PC-3 (cell line): ENCODE results near the gene PRM3. TPM values are rescaled to one million over a fixed set of nuclear protein-coding genes. Genes with fewer than 3 reads are reported as not detected.
"Not testable (repeated sequence)": the region's sequence is repeated elsewhere in the genome, so short reads cannot be mapped to it uniquely, and the experiment has no call there.

Experiments used
- ATAC-seq: fragments of 200-7000 bp; cut with Tn5 transposase; 2 replicates; pipeline ENCODE4 v1.9.1; 2020; ENCODE audit warnings: mild to moderate bottlenecking, moderate library complexity
- BruUV-seq: library from RNA; stranded (reverse); fragments of 400-500 nt; replicated peaks from 2 replicates; lab custom pipeline; 2021; lab: Mats Ljungman, UMichigan
- CTCF ChIA-PET: fragments of 300-600 bp; sonication (Branson Sonifier 250); formaldehyde crosslinking; loops from one replicate; lab custom pipeline; 2022; ENCODE audit warnings: antibody characterized with exemption; lab: Charles Lee
- POLR2A ChIA-PET: fragments of 300-600 bp; sonication (Branson Sonifier 250); formaldehyde crosslinking; loops from one replicate; lab custom pipeline; 2022; ENCODE audit warnings: antibody characterized with exemption; ENCODE audit not compliant: unreplicated experiment; lab: Charles Lee
- DNase-seq: peaks from one replicate; pipeline ENCODE4 v3.0.0-alpha.2; 2015
- H2AFZ ChIP-seq: fragments of 300-600 bp; sonication (generic); 2 replicates; pipeline ENCODE4 v1.6.0; 2016; ENCODE audit warnings: antibody characterized with exemption, low read length
- H3F3A ChIP-seq: fragments of 300-600 bp; sonication (generic); one replicate; pipeline ENCODE4 v1.6.0; 2017; ENCODE audit warnings: antibody characterized with exemption, low read length, control low read depth, mild to moderate bottlenecking; ENCODE audit not compliant: unreplicated experiment
- H3K27ac ChIP-seq: fragments of 300-600 bp; sonication (generic); 2 replicates; pipeline ENCODE4 v1.5.1; 2016; ENCODE audit warnings: mild to moderate bottlenecking, low read length
- H3K27me3 ChIP-seq: fragments of 300-600 bp; sonication (generic); 2 replicates; pipeline ENCODE4 v1.6.1; 2016; ENCODE audit warnings: low read length, mixed read lengths
- H3K36me3 ChIP-seq: fragments of 300-600 bp; sonication (generic); 2 replicates; pipeline ENCODE4 v1.6.1; 2016; ENCODE audit warnings: low read depth, mixed run types, low read length, mixed read lengths
- H3K4me1 ChIP-seq: fragments of 300-600 bp; sonication (generic); 2 replicates; pipeline ENCODE4 v1.5.1; 2016; ENCODE audit warnings: low read length; ENCODE audit not compliant: insufficient read depth
- H3K4me2 ChIP-seq: fragments of 300-600 bp; sonication (generic); 2 replicates; pipeline ENCODE4 v1.6.0; 2016; ENCODE audit warnings: low read length
- H3K4me3 ChIP-seq: fragments of 300-600 bp; sonication (generic); 2 replicates; pipeline ENCODE4 v1.5.1; 2016; ENCODE audit warnings: mild to moderate bottlenecking, low read length, mixed read lengths
- H3K79me2 ChIP-seq: fragments of 300-600 bp; sonication (generic); 2 replicates; pipeline ENCODE4 v1.6.1; 2017; ENCODE audit warnings: low read length, mixed read lengths
- H3K9ac ChIP-seq: fragments of 300-600 bp; sonication (generic); 2 replicates; pipeline ENCODE4 v1.6.0; 2016; ENCODE audit warnings: mild to moderate bottlenecking, low read length
- H3K9me2 ChIP-seq: fragments of 300-600 bp; sonication (generic); replicated peaks from 2 replicates; pipeline ENCODE4 v1.6.1; 2016; ENCODE audit warnings: mixed run types, low read length, mixed read lengths
- H3K9me3 ChIP-seq: fragments of 300-600 bp; sonication (generic); 2 replicates; pipeline ENCODE4 v1.6.1; 2016; ENCODE audit warnings: low read length, mixed read lengths
- H4K20me1 ChIP-seq: fragments of 300-600 bp; sonication (generic); 2 replicates; pipeline ENCODE4 v1.6.1; 2016; ENCODE audit warnings: low read length, mixed read lengths
- CTCF ChIP-seq: fragments of 300-600 bp; sonication (generic); conservative IDR thresholded peaks from 2 replicates; pipeline ENCODE4 v1.5.1; 2017; ENCODE audit warnings: antibody characterized with exemption, low read depth, mild to moderate bottlenecking, low read length
- EZH2 ChIP-seq: fragments of 300-600 bp; sonication (generic); IDR thresholded peaks from one replicate; pipeline ENCODE4 v1.6.1; 2017; ENCODE audit warnings: antibody characterized with exemption, mild to moderate bottlenecking, low read length; ENCODE audit not compliant: unreplicated experiment
- EZH2phosphoT487 ChIP-seq: fragments of 300-600 bp; sonication (generic); IDR thresholded peaks from 2 replicates; pipeline ENCODE4 v1.6.1; 2018; ENCODE audit warnings: mild to moderate bottlenecking, antibody characterized with exemption, low read length, borderline replicate concordance
- intact Hi-C: fragments of 100-400 bp; cut with micrococcal nuclease; formaldehyde crosslinking; loops from 2 replicates; pipeline ENCODE4 v1.9.0; 2023
- total RNA-seq: library from RNA; depleted of rRNA; stranded (reverse); fragments of >200 nt; gene quantifications from 2 replicates; pipeline ENCODE4 v1.2.3, GENCODE V29; 2014

Gene PRM3
- total RNA-seq, 1 experiment from 2014 or later, result not detected

DNA sequence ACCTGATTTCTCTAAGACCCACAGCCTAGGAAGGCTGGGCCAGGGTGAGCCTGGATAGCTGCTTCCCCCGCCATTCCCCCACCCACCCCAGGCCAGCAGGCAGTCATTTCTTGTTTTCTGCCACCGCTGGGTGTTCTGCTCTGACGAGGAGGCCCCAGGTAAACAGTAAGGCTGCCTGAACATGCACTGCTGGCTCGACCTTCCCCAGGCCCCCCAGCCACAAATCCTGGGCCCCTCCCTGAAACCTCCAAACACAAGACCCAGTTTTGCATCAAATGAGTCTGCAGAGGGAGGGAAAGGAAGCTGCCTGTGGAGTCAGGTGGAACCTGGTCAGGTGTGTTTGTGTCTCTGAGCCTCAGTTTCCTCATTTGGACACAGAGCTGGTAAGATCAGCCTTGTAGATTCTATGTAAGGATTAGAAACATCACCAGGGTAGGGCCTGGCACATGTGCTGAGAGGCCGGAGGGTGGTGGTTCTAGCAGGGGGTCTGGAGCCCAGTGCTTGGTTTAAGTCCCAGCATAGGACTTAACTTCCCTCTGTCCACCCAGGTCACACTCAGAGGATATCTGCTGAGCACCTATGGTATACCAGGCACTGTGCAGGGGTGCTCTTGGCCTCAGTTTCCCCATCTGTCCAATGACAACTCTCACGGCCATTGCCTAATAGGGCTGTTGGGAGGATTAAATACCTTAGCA is 26.6 kb upstream of the PRM3 start:
- CTCF ChIA-PET, result no interaction called here
- ATAC-seq (no peak), DNase-seq (no peak)
- Histone ChIP-seq H3K4me1 (no peaks in the 10 kb centered on the region; the same call in 1 of the 2 replicates), H3K79me2 (no peaks in the 10 kb centered on the region), H3K27ac (no peak overlapping the region), H3K9me2 (no peaks in the 10 kb centered on the region), H2AFZ (no peak overlapping the region), H3K27me3 (no peaks in the 10 kb centered on the region), H3K9ac (no peak overlapping the region), H3F3A (no peaks in the 10 kb centered on the region), H3K9me3 (no peaks in the 10 kb centered on the region), H3K4me3 (no peak overlapping the region), H4K20me1 (no peaks in the 10 kb centered on the region), H3K4me2 (no peak overlapping the region), H3K36me3 (no peaks in the 10 kb centered on the region)
- no peak for TF ChIP-seq CTCF
- no peak for TF ChIP-seq EZH2
- no peak for TF ChIP-seq EZH2phosphoT487
- BruUV-seq, result no TSS peak
- intact Hi-C loops, result no loop called here
- POLR2A ChIA-PET, result no interaction called here

GRCh38 chr16:11298950-11299547 is 25.6 kb upstream of the PRM3 start:
- H3K27ac ChIP-seq, H3K36me3 ChIP-seq, H3K9me3 ChIP-seq, POLR2A ChIA-PET, DNase-seq, H3K27me3 ChIP-seq, intact Hi-C loops, H4K20me1 ChIP-seq, H3K9ac ChIP-seq, H3K79me2 ChIP-seq, H3K4me3 ChIP-seq, H2AFZ ChIP-seq, H3F3A ChIP-seq, H3K4me2 ChIP-seq, CTCF ChIA-PET, H3K4me1 ChIP-seq, BruUV-seq, H3K9me2 ChIP-seq, ATAC-seq: not testable (repeated sequence)

- Histone ChIP-seq H3K27me3 (no peaks in the 10 kb centered on the region), H3K9me2 (no peaks in the 10 kb centered on the region), H4K20me1 (no peaks in the 10 kb centered on the region), H3K9me3 (no peaks in the 10 kb centered on the region), H3K4me1 (no peaks in the 10 kb centered on the region; the same call in 1 of the 2 replicates), H2AFZ (no peak overlapping the region), H3K27ac (no peak overlapping the region), H3K9ac (no peak overlapping the region), H3F3A (no peaks in the 10 kb centered on the region), H3K79me2 (no peaks in the 10 kb centered on the region), H3K36me3 (no peaks in the 10 kb centered on the region), H3K4me2 (no peak overlapping the region), H3K4me3 (no peak overlapping the region)
- ChIA-PET POLR2A (interaction anchor here (0.6 kb wide), 1 partner anchor 65 kb away, joined by 3 read pairs; no protein-coding TSS in a partner anchor), CTCF (no interaction called here)
- no peak for TF ChIP-seq EZH2phosphoT487
- TF ChIP-seq EZH2, result no peak
- TF ChIP-seq CTCF, result no peak
- no peak for ATAC-seq
- BruUV-seq, result no TSS peak
- DNase-seq, result no peak
- intact Hi-C loops, result no loop called here
These were observed 24.9 kb upstream of the PRM3 start for GRCh38 chr16:11298143-11298900.
